ENCODE data around the gene DEAF1. TPM values are rescaled to one million over a fixed set of nuclear protein-coding genes. Genes with fewer than 3 reads are reported as not detected.

Gene DEAF1
- total RNA-seq, 6 donors from 2014 or later, result 23.9 to 87.3 (median 35.6) TPM

DNA sequence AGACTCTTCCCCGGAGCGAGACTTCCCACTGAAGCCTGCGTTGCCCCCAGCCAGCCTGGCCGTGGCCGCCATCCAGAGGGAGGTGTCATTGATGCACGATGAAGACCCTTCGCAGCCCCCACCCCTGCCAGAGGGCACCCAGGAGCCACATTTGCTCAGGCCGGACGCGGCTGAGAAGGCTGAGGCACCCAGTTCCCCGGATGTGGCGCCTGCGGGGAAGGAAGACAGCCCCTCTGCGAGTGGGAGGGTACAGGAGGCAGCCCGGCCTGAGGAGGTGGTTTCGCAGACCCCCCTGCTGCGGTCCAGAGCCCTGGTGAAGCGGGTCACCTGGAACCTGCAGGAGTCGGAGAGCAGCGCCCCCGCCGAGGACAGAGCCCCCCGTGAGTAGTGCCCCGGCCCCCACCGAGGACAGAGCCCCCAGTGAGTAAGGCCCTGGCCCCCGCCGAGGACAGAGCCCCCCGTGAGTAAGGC lies 85.6 kb downstream of the DEAF1 start:
- DNase-seq (peak in 1 of 2 donors; percentile 80), ATAC-seq (ENCODE audit: low FRiP score in 2 of 2) (no peak)
- H3K27ac ChIP-seq, result no peak overlapping the region
- H3K9me3 ChIP-seq, result no peaks in the 10 kb centered on the region
- H3K27me3 ChIP-seq, result no peaks in the 10 kb centered on the region
- no peak overlapping the region for H3K4me3 ChIP-seq
- 92 to 95% methylated on average over 18 to 26 of the region's 28 CpGs for WGBS, 2 donors
- TF ChIP-seq, protein P1, sequence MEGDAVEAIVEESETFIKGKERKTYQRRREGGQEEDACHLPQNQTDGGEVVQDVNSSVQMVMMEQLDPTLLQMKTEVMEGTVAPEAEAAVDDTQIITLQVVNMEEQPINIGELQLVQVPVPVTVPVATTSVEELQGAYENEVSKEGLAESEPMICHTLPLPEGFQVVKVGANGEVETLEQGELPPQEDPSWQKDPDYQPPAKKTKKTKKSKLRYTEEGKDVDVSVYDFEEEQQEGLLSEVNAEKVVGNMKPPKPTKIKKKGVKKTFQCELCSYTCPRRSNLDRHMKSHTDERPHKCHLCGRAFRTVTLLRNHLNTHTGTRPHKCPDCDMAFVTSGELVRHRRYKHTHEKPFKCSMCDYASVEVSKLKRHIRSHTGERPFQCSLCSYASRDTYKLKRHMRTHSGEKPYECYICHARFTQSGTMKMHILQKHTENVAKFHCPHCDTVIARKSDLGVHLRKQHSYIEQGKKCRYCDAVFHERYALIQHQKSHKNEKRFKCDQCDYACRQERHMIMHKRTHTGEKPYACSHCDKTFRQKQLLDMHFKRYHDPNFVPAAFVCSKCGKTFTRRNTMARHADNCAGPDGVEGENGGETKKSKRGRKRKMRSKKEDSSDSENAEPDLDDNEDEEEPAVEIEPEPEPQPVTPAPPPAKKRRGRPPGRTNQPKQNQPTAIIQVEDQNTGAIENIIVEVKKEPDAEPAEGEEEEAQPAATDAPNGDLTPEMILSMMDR (IDR thresholded peaks at IDR 0.05), result no peak
- no peak for TF ChIP-seq EP300 (IDR thresholded peaks at IDR 0.05)
- no peak for TF ChIP-seq POLR2AphosphoS5 (IDR thresholded peaks at IDR 0.05)
- H3K4me1 ChIP-seq, result peaks cover 10 to 18% (median 12%) of the 10 kb centered on the region in 4 donors
- H3K36me3 ChIP-seq, result peaks cover 59 to 98% (median 95%) of the 10 kb centered on the region in 4 donors

DNA sequence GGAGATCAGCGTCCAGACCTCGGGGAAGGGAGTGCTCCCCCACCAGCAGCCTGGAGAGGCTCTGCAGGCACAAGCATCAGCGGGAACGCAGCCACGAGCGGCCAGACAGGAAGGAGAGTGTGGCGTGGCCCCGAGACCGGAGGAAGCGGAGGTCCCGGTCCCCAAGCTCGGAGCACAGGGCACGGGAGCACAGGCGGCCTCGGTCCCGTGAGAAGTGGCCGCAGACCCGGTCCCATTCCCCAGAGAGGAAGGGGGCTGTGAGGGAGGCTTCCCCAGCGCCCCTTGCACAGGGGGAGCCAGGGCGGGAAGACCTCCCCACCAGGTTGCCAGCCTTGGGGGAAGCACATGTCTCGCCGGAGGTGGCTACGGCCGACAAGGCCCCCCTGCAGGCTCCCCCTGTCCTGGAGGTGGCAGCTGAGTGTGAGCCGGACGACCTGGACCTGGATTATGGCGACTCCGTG lies 86.2 kb downstream of the DEAF1 start:
- TF ChIP-seq POLR2A (IDR thresholded peaks at IDR 0.05) (no peak), POLR2AphosphoS5 (IDR thresholded peaks at IDR 0.05) (no peak), EP300 (IDR thresholded peaks at IDR 0.05) (no peak)
- TF ChIP-seq, protein P1 (IDR thresholded peaks at IDR 0.05), result no peak
- no peak overlapping the region for H3K27ac ChIP-seq
- H3K4me3 ChIP-seq, result no peak overlapping the region
- 88 to 89% methylated on average over 21 to 28 of the region's 28 CpGs for WGBS, 2 donors
- H3K9me3 ChIP-seq, result no peaks in the 10 kb centered on the region
- no peaks in the 10 kb centered on the region for H3K27me3 ChIP-seq
- DNase-seq (peak in 1 of 2 donors; percentile 73), ATAC-seq (ENCODE audit: low FRiP score in 2 of 2) (no peak)
- H3K4me1 ChIP-seq, result peaks cover 5 to 12% (median 7%) of the 10 kb centered on the region in 4 donors
- H3K36me3 ChIP-seq, result peaks cover 65 to 98% (median 95%) of the 10 kb centered on the region in 4 donors

DNA sequence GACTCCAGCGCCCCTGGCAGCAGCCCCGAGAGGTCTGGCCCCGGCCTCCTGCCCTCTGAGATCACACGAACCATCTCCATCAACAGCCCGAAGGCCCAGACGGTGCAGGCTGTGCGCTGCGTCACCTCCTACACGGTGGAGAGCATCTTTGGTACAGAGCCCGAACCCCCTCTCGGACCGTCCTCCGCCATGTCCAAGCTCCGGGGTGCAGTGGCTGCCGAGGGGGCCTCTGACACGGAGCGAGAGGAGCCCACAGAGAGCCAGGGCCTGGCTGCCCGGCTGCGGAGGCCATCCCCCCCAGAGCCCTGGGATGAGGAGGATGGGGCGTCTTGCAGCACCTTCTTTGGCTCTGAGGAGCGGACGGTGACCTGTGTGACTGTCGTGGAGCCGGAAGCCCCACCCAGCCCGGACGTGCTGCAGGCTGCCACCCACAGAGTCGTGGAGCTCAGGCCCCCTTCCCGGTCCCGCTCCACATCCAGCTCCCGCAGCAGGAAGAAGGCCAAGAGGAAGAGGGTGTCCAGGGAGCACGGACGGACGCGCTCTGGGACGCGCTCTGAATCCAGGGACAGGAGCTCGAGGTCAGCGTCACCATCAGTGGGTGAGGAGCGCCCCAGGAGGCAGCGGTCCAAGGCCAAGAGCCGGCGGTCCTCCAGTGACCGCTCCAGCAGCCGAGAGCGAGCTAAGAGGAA lies 86.9 kb downstream of the DEAF1 start:
- WGBS, 2 donors, result 94 to 97% methylated on average over 43 to 45 of the region's 45 CpGs
- Histone ChIP-seq H3K27me3 (no peaks in the 10 kb centered on the region), H3K4me3 (no peak overlapping the region), H3K36me3 (peaks cover 66 to 100% (median 98%) of the 10 kb centered on the region in 4 donors), H3K4me1 (peaks cover under 1 to 5% (median 1%) of the 10 kb centered on the region in 4 donors), H3K9me3 (no peaks in the 10 kb centered on the region), H3K27ac (no peak overlapping the region)
- no peak for ATAC-seq (ENCODE audit: low FRiP score in 2 of 2)
- DNase-seq, result peak in 1 of 2 donors; percentile 79
- TF ChIP-seq, protein P1 (IDR thresholded peaks at IDR 0.05), result no peak
- TF ChIP-seq POLR2A (IDR thresholded peaks at IDR 0.05), result no peak
- TF ChIP-seq POLR2AphosphoS5 (IDR thresholded peaks at IDR 0.05), result no peak
- TF ChIP-seq EP300 (IDR thresholded peaks at IDR 0.05), result no peak

DNA sequence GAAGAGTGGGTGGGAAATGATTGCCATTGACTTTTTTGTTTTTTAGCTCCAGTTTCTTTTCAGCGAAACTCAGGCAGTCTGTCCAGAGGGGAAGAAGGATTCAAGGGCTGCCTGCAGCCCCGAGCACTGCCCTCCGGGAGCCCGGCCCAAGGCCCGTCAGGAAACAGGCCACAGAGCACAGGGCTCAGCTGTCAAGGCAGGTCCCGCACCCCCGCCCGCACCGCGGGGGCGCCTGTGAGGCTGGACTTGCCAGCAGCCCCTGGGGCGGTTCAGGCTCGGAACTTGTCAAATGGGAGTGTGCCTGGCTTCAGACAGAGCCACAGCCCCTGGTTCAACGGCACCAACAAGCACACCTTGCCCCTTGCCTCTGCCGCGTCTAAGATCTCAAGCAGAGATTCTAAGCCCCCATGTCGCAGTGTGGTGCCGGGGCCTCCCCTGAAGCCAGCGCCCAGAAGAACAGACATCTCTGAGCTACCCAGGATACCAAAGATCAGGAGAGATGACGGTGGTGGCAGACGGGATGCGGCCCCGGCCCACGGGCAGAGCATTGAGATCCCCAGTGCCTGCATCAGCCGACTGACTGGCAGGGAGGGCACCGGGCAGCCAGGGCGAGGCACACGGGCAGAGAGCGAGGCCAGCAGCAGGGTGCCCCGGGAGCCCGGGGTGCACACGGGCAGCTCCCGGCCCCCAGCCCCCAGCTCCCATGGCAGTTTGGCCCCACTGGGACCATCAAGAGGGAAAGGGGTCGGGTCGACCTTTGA lies 87.8 kb downstream of the DEAF1 start:
- DNase-seq (peak in 1 of 2 donors; percentile 82), ATAC-seq (ENCODE audit: low FRiP score in 2 of 2) (no peak)
- Histone ChIP-seq H3K9me3 (no peaks in the 10 kb centered on the region), H3K27ac (no peak overlapping the region), H3K36me3 (peaks cover 65 to 100% (median 98%) of the 10 kb centered on the region in 4 donors), H3K4me3 (no peak overlapping the region), H3K4me1 (no peaks in the 10 kb centered on the region), H3K27me3 (no peaks in the 10 kb centered on the region)
- WGBS, 2 donors, result 91 to 93% methylated on average over 12 to 28 of the region's 35 CpGs
- TF ChIP-seq, protein P1 (IDR thresholded peaks at IDR 0.05), result no peak
- no peak for TF ChIP-seq POLR2AphosphoS5 (IDR thresholded peaks at IDR 0.05)
- TF ChIP-seq EP300 (IDR thresholded peaks at IDR 0.05), result no peak
